Progenitor cell of endocrine pancreas (in vitro differentiated cells): ENCODE measurements around the gene RCSD1. TPM values are rescaled to one million over a fixed set of nuclear protein-coding genes. Genes with fewer than 3 reads are reported as not detected.

Experiments
- DNase-seq: peaks from one replicate; pipeline ENCODE4 v3.0.0; 2021; ENCODE audit warnings: low spot score; ENCODE audit not compliant: unreplicated experiment
- H3K27ac Mint-ChIP-seq: 2 replicates; pipeline ENCODE4 v1.8.0; 2021; ENCODE audit warnings: mild to moderate bottlenecking, moderate library complexity, mixed read lengths
- H3K27me3 Mint-ChIP-seq: 2 replicates; pipeline ENCODE4 v1.8.0; 2021; ENCODE audit warnings: mixed read lengths
- H3K36me3 Mint-ChIP-seq: 2 replicates; pipeline ENCODE4 v1.8.0; 2022; ENCODE audit warnings: mixed read lengths; ENCODE audit not compliant: insufficient read depth
- H3K4me1 Mint-ChIP-seq: 2 replicates; pipeline ENCODE4 v1.8.0; 2021; ENCODE audit warnings: low read depth, mixed read lengths
- H3K4me3 Mint-ChIP-seq: 2 replicates; pipeline ENCODE4 v1.8.0; 2021; ENCODE audit warnings: low read depth, mild to moderate bottlenecking, moderate library complexity, mixed read lengths
- H3K9me3 Mint-ChIP-seq: 2 replicates; pipeline ENCODE4 v1.8.0; 2021; ENCODE audit warnings: low read depth, mixed read lengths
- CTCF ChIP-seq: fragments of 200-600 bp; sonication (generic); IDR thresholded peaks from one replicate; pipeline ENCODE4 v1.5.0; 2021; ENCODE audit warnings: antibody characterized with exemption, mild to moderate bottlenecking; ENCODE audit not compliant: unreplicated experiment
- total RNA-seq: library from RNA; stranded (reverse); gene quantifications from 2 replicates; pipeline ENCODE4 v1.2.1, GENCODE V29; 2021

Gene RCSD1
- total RNA-seq, 1 donor from 2014 or later = 0.22 TPM

GRCh38 chr1:167599957-167600581, 30.0 kb upstream of the RCSD1 start:
- DNase-seq = no peak
- Mint-ChIP-seq H3K36me3 (no peaks in the 10 kb centered on the region), H3K4me3 (no peak overlapping the region), H3K4me1 (peaks cover 5% of the 10 kb centered on the region), H3K27me3 (no peaks in the 10 kb centered on the region), H3K9me3 (peaks cover 4% of the 10 kb centered on the region), H3K27ac (no peak overlapping the region)
- peak; percentile 21 for TF ChIP-seq CTCF

- no peak for DNase-seq
- Mint-ChIP-seq H3K9me3 (peaks cover 5% of the 10 kb centered on the region), H3K4me1 (peaks cover 5% of the 10 kb centered on the region), H3K27ac (no peak overlapping the region), H3K36me3 (no peaks in the 10 kb centered on the region), H3K27me3 (no peaks in the 10 kb centered on the region), H3K4me3 (no peak overlapping the region)
- TF ChIP-seq CTCF = no peak
Measured at GRCh38 chr1:167601442-167602383, 28.3 kb upstream of the RCSD1 start.

GRCh38 chr1:167602840-167603239, 27.2 kb upstream of the RCSD1 start:
- Mint-ChIP-seq H3K27ac (peak overlapping the region; percentile 64), H3K9me3 (peaks cover 9% of the 10 kb centered on the region), H3K4me3 (no peak overlapping the region), H3K36me3 (no peaks in the 10 kb centered on the region), H3K27me3 (no peaks in the 10 kb centered on the region), H3K4me1 (peaks cover 5% of the 10 kb centered on the region)
- no peak for DNase-seq
- TF ChIP-seq CTCF = no peak

GRCh38 chr1:167605576-167605975, 24.5 kb upstream of the RCSD1 start:
- no peak for DNase-seq
- H3K36me3 Mint-ChIP-seq = no peaks in the 10 kb centered on the region
- peaks cover 5% of the 10 kb centered on the region for H3K4me1 Mint-ChIP-seq
- no peak overlapping the region for H3K27ac Mint-ChIP-seq
- no peak overlapping the region for H3K4me3 Mint-ChIP-seq
- no peak for TF ChIP-seq CTCF
- peaks cover 9% of the 10 kb centered on the region for H3K9me3 Mint-ChIP-seq
- no peaks in the 10 kb centered on the region for H3K27me3 Mint-ChIP-seq

GRCh38 chr1:167611983-167612382, 18.0 kb upstream of the RCSD1 start:
- no peak overlapping the region for H3K4me3 Mint-ChIP-seq
- H3K36me3 Mint-ChIP-seq = no peaks in the 10 kb centered on the region
- H3K9me3 Mint-ChIP-seq = peaks cover 16% of the 10 kb centered on the region
- H3K27me3 Mint-ChIP-seq = peaks cover 4% of the 10 kb centered on the region
- DNase-seq = no peak
- no peak overlapping the region for H3K27ac Mint-ChIP-seq
- TF ChIP-seq CTCF = no peak
- H3K4me1 Mint-ChIP-seq = no peaks in the 10 kb centered on the region
